Esophagus muscularis mucosa (tissue), 2 donors: ENCODE results near the gene ALG14.

Experiments used
- EP300 ChIP-seq: sonication (generic); formaldehyde crosslinking; IDR thresholded peaks from one replicate; pipeline ENCODE4 v1.6.1; 2017; ENCODE audit warnings: antibody characterized with exemption
- POLR2A ChIP-seq: fragments of 450-650 bp; IDR thresholded peaks from one replicate; pipeline ENCODE4 v1.6.1; 2017; ENCODE audit warnings: antibody characterized with exemption, moderate library complexity, mild to moderate bottlenecking, low read depth

- TF ChIP-seq EP300 (no peak), POLR2A (no peak)
Measured at GRCh38 chr1:95043141-95043980, 29.4 kb downstream of the ALG14 start.
